Measurements from ENCODE around the gene TTC36. TPM values are rescaled to one million over a fixed set of nuclear protein-coding genes. Genes with fewer than 3 reads are reported as not detected.

Gene TTC36
- total and polyA plus RNA-seq, 2 of the 13 experiments (the other 11 are each of a cell fraction or from before 2014, with no cell fraction given), result 0.13 to 0.40 TPM

- peaks cover 47% of the 10 kb centered on the region for H3K4me1 ChIP-seq (ENCODE audit: insufficient read depth, low read length)
- H3K9ac ChIP-seq (ENCODE audit: insufficient read depth, low read depth, low read length), result peak overlapping the region; percentile 42
- no peaks in the 10 kb centered on the region for H3K36me3 ChIP-seq (replicated peaks in 1 of 2; ENCODE audit: control insufficient read depth in 1 of 2, insufficient read depth in 2 of 2, low read length in 2 of 2)
- POLR2A ChIA-PET, result interaction anchor here (0.6 kb wide), 1 partner anchor 73 kb away, joined by 3 read pairs; the partner anchor contains the start of gene PHLDB1
- no peak overlapping the region for H2AFZ ChIP-seq (ENCODE audit: low read length)
- no peaks in the 10 kb centered on the region for H3K9me3 ChIP-seq (ENCODE audit: low read length)
- H3K4me2 ChIP-seq (ENCODE audit: low read depth, low read length), result peak overlapping the region; percentile 63
- FAIRE-seq, result peak; percentile 51
- no peaks in the 10 kb centered on the region for H4K20me1 ChIP-seq (ENCODE audit: insufficient read depth, low read length)
- peak overlapping the region in 2 of 3 experiments; percentile 11 to 42; a peak in 4 of 6 replicates for H3K4me3 ChIP-seq (replicated peaks in 1 of 3; ENCODE audit: insufficient read depth in 1 of 3, low read depth in 2 of 3, low read length in 3 of 3)
- H3K27ac ChIP-seq (ENCODE audit: extremely low read length, insufficient read depth, low read length), result peak overlapping the region; percentile 42
- ATAC-seq, result peak; percentile 61
- intact Hi-C loops (cut with micrococcal nuclease; ENCODE audit: unreplicated experiment), result no loop called here
- H3K27me3 ChIP-seq (ENCODE audit: control insufficient read depth in 1 of 2, insufficient read depth in 2 of 2, low read length in 2 of 2), result no peaks in the 10 kb centered on the region; a peak in 1 of 5 replicates
- H3K79me2 ChIP-seq (ENCODE audit: insufficient read depth, low read length), result no peaks in the 10 kb centered on the region
- in situ Hi-C loops (cut with HindIII; ENCODE audit: extremely low pct_ligation_motif_present, low pct_unique_long_range_greater_than_20kb), result loop anchor here (5.0 kb wide), 1 partner anchor 33 kb away; the partner anchor contains the start of gene IFT46
- 44% methylated on average over 9 of the region's 27 CpGs for WGBS (ENCODE audit: low lambda C conversion rate)
- peak; percentile 45 for DNase-seq (ENCODE audit: low spot score)
- CTCF ChIA-PET (ENCODE audit: low intra/inter-chr PET ratio, low total read pairs), result interaction anchor here (1.4 kb wide), 1 partner anchor 32 kb away, joined by 6 read pairs; the partner anchor contains the start of gene IFT46
- BruUV-seq (replicated peaks), result no TSS peak
- TF ChIP-seq RAD21 (CRISPR knock-in tag; IDR thresholded peaks at IDR 0.05), result peak; percentile 38; the same call in 1 of the 2 replicates
- TF ChIP-seq CENPBD1 (CRISPR knock-in tag; IDR thresholded peaks at IDR 0.05; ENCODE audit: borderline replicate concordance, low read depth), result no peak
- 0 out of 2 replicates have a peak, but pooled peaks have one; percentile 25 for TF ChIP-seq ZMYM4 (CRISPR knock-in tag; IDR thresholded peaks at IDR 0.05)
- peak; percentile 43; the same call in 1 of the 2 replicates for TF ChIP-seq UBTF (CRISPR knock-in tag; IDR thresholded peaks at IDR 0.05)
- TF ChIP-seq HNF4G (IDR thresholded peaks at IDR 0.05; ENCODE audit: borderline replicate concordance, low read depth, low read length), result peak; percentile 49
- no peak for TF ChIP-seq HNF4G (CRISPR knock-in tag; IDR thresholded peaks at IDR 0.05; ENCODE audit: borderline replicate concordance, low read depth)
- no peak for TF ChIP-seq CREBL2 (CRISPR knock-in tag; IDR thresholded peaks at IDR 0.05; ENCODE audit: borderline replicate concordance)
- no peak for TF ChIP-seq MIER2 (CRISPR knock-in tag; IDR thresholded peaks at IDR 0.05)
- TF ChIP-seq SAP130 (CRISPR knock-in tag; IDR thresholded peaks at IDR 0.05; ENCODE audit: low read depth), result peak; percentile 37; the same call in 1 of the 2 replicates
- 0 out of 2 replicates have a peak, but pooled peaks have one; percentile 28 for TF ChIP-seq HNF1B (CRISPR knock-in tag; IDR thresholded peaks at IDR 0.05)
- TF ChIP-seq ZNF574 (CRISPR knock-in tag; IDR thresholded peaks at IDR 0.05), result peak; percentile 60
- 0 out of 2 replicates have a peak, but pooled peaks have one; percentile 20 for TF ChIP-seq TARDBP (CRISPR knock-in tag; IDR thresholded peaks at IDR 0.05)
Observed at GRCh38 chr11:118533769-118534729, 6.8 kb downstream of the TTC36 start.

Data from HepG2 (cell line).